ENCODE results near the gene TRIM39. TPM values are rescaled to one million over a fixed set of nuclear protein-coding genes. Genes with fewer than 3 reads are reported as not detected.

The TRIM39 gene
- total and polyA plus RNA-seq, 8 donors, result 6.5 to 28.1 (median 10.1) TPM

DNA sequence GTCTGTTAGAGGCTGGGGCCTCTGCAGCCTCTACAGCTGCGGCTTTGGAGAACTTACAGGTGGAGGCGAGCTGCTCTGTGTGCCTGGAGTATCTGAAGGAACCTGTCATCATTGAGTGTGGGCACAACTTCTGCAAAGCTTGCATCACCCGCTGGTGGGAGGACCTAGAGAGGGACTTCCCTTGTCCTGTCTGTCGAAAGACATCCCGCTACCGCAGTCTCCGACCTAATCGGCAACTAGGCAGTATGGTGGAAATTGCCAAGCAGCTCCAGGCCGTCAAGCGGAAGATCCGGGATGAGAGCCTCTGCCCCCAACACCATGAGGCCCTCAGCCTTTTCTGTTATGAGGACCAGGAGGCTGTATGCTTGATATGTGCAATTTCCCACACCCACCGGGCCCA lies 2.6 kb downstream of the TRIM39 start:
- peaks cover 3 to 54% (median 52%) of the 10 kb centered on the region in 4 donors for H3K36me3 ChIP-seq
- WGBS, 5 donors, result 91 to 97% (median 95%) methylated on average over 12 of the region's 12 CpGs
- H3K4me1 ChIP-seq, result peaks cover 16 to 29% (median 27%) of the 10 kb centered on the region in 4 donors
- no peak overlapping the region for H3K27ac ChIP-seq
- no peaks in the 10 kb centered on the region for H3K9me3 ChIP-seq
- no peaks in the 10 kb centered on the region for H3K27me3 ChIP-seq
- no peak overlapping the region for H3K4me3 ChIP-seq
- DNase-seq, result peak in 1 of 2 donors; percentile 30
- intact Hi-C loops (cut with DNase I; ENCODE audit: low total_unique reads), result no loop called here
- no peak for TF ChIP-seq POLR2A (IDR thresholded peaks at IDR 0.05)
- TF ChIP-seq CTCF (IDR thresholded peaks at IDR 0.05), result no peak

DNA sequence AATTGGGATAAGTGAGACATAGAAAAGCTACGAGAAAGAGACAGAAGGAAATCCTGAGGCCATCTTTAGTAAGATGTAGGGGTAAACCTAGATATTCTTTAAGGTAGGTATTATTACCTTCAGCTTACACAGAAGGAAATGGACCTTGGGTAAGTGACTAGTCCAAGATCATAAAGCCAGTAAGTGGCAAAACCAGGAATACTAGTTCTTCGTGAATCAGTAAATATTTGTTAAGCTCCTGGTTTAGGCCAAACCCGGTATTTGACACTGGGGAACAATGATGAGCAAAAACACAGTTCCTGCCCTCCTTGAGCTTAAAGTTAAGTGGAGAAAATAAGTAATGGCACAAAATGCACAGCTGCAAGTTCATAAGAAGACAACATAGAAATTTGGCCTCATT lies 5.3 kb downstream of the TRIM39 start:
- Histone ChIP-seq H3K27ac (no peak overlapping the region), H3K4me1 (peaks cover 4 to 13% (median 10%) of the 10 kb centered on the region in 4 donors), H3K36me3 (peaks cover 15 to 80% (median 79%) of the 10 kb centered on the region in 4 donors), H3K27me3 (no peaks in the 10 kb centered on the region), H3K4me3 (no peak overlapping the region), H3K9me3 (no peaks in the 10 kb centered on the region)
- 52 to 81% (median 58%) methylated on average over 3 of the region's 3 CpGs for WGBS, 5 donors
- intact Hi-C loops (cut with DNase I; ENCODE audit: low total_unique reads), result no loop called here
- no peak for TF ChIP-seq CTCF (IDR thresholded peaks at IDR 0.05)
- TF ChIP-seq POLR2AphosphoS5 (IDR thresholded peaks at IDR 0.05), result no peak
- no peak for TF ChIP-seq EP300 (IDR thresholded peaks at IDR 0.05)
- TF ChIP-seq POLR2A (IDR thresholded peaks at IDR 0.05), result no peak
- no peak for DNase-seq

GRCh38 chr6:30334075-30334783 lies 7.5 kb downstream of the TRIM39 start:
- no peak for TF ChIP-seq CTCF (IDR thresholded peaks at IDR 0.05)
- no peak for TF ChIP-seq POLR2AphosphoS5 (IDR thresholded peaks at IDR 0.05)
- no peak for TF ChIP-seq EP300 (IDR thresholded peaks at IDR 0.05)
- no peak for TF ChIP-seq POLR2A (IDR thresholded peaks at IDR 0.05)
- intact Hi-C loops (cut with DNase I; ENCODE audit: low total_unique reads), result no loop called here
- Histone ChIP-seq H3K27ac (no peak overlapping the region), H3K4me3 (no peak overlapping the region), H3K4me1 (no peaks in the 10 kb centered on the region), H3K27me3 (no peaks in the 10 kb centered on the region), H3K9me3 (no peaks in the 10 kb centered on the region), H3K36me3 (peaks cover 26 to 100% (median 99%) of the 10 kb centered on the region in 4 donors)
- 78 to 87% (median 79%) methylated on average over 2 of the region's 2 CpGs for WGBS, 5 donors
- DNase-seq, result no peak

- WGBS, 5 donors, result 72 to 83% (median 79%) methylated on average over 6 of the region's 6 CpGs
- no peak for TF ChIP-seq CTCF (IDR thresholded peaks at IDR 0.05)
- TF ChIP-seq POLR2A (IDR thresholded peaks at IDR 0.05), result no peak
- TF ChIP-seq EP300 (IDR thresholded peaks at IDR 0.05), result no peak
- TF ChIP-seq POLR2AphosphoS5 (IDR thresholded peaks at IDR 0.05), result no peak
- no peak for DNase-seq
- H3K27ac ChIP-seq, result no peak overlapping the region
- no peaks in the 10 kb centered on the region for H3K27me3 ChIP-seq
- peaks cover 3 to 8% (median 6%) of the 10 kb centered on the region in 4 donors for H3K4me1 ChIP-seq
- intact Hi-C loops (cut with DNase I; ENCODE audit: low total_unique reads), result no loop called here
- peaks cover 29 to 73% (median 70%) of the 10 kb centered on the region in 4 donors for H3K36me3 ChIP-seq
- no peaks in the 10 kb centered on the region for H3K9me3 ChIP-seq
- no peak overlapping the region for H3K4me3 ChIP-seq
These were observed 13.9 kb downstream of the TRIM39 start for GRCh38 chr6:30340589-30341054.
